SJCRH30 (cell line): ENCODE data around the gene TGIF2. TPM values are rescaled to one million over a fixed set of nuclear protein-coding genes. Genes with fewer than 3 reads are reported as not detected.
A peak's percentile ranks its signal among the peaks of the same experiment; 100 is the strongest.

Experiments
- DNase-seq, 2 experiments: peaks; one replicate each; pipeline ENCODE4 v3.0.0-alpha.2; 2015 to 2020
- H3K27ac ChIP-seq: fragments of 250-450 bp; sonication (Bioruptor Pico); 2 replicates; pipeline ENCODE4 v1.5.1; 2020; ENCODE audit warnings: mild to moderate bottlenecking, moderate library complexity
- H3K27me3 ChIP-seq: fragments of 250-450 bp; sonication (Bioruptor Pico); 2 replicates; pipeline ENCODE4 v1.5.1; 2020; ENCODE audit warnings: mild to moderate bottlenecking, moderate library complexity
- H3K36me3 ChIP-seq: fragments of 250-450 bp; sonication (Bioruptor Pico); 2 replicates; pipeline ENCODE4 v1.5.1; 2020; ENCODE audit warnings: mild to moderate bottlenecking, moderate library complexity
- H3K4me1 ChIP-seq: fragments of 250-450 bp; sonication (Bioruptor Pico); 2 replicates; pipeline ENCODE4 v1.5.1; 2020; ENCODE audit warnings: mild to moderate bottlenecking, moderate library complexity
- H3K4me3 ChIP-seq: fragments of 250-450 bp; sonication (Bioruptor Pico); 2 replicates; pipeline ENCODE4 v1.5.1; 2020; ENCODE audit warnings: mild to moderate bottlenecking, moderate library complexity
- H3K9me3 ChIP-seq: fragments of 250-450 bp; sonication (Bioruptor Pico); replicated peaks from 2 replicates; pipeline ENCODE4 v1.5.1; 2020; ENCODE audit warnings: mild to moderate bottlenecking, moderate library complexity
- total RNA-seq: library from RNA; depleted of rRNA; stranded (reverse); fragments of >200 nt; shearing (Covaris generic); gene quantifications from 2 replicates; pipeline ENCODE4 v1.2.3, GENCODE V29; 2014

Gene TGIF2
- total RNA-seq, 1 experiment from 2014 or later, result 75.5 TPM

DNA sequence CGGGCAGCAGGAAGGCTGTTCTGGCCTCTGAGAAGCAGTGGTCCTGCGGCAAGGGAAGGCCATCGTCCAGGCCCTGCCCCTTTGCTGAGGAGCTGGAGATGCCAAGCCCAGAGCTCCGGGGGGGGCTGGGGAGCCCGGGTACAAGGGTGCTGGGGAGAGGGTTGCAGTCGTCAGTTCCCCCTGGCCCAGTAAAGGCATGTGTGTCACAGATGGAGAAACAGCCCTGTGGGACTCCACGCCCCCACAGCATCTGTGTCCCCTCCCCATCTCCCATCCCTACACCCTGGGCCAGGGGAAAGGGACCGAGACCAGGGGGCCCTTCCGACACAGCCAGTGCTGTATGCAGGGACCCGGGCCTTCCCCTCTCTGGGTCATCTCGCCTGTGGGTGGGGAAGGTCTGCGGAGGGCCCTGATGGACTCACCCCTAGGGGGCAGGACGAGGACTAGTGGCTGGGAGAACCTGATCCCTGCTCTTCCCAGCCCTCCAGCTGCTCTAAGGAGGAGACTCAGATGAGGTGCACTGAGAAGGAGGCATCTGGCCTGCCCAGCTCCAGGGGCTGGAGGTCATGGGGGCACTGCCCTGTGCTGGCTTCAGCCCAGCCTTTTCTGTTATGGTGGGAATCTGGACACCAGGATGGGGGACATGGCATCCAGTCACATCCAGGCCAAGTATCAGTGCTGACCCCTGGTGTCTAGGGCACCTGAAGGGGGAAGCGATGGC, 31.5 kb upstream of the TGIF2 start:
- Histone ChIP-seq H3K4me1 (peaks cover 16% of the 10 kb centered on the region), H3K4me3 (peak overlapping the region; percentile 36), H3K9me3 (no peaks in the 10 kb centered on the region), H3K27me3 (peaks cover 3% of the 10 kb centered on the region; the same call in 1 of the 2 replicates), H3K36me3 (no peaks in the 10 kb centered on the region), H3K27ac (no peak overlapping the region)
- DNase-seq, result peak; percentile 60 to 72

GRCh38 chr20:36542516-36543183, 30.7 kb upstream of the TGIF2 start:
- Histone ChIP-seq H3K9me3 (no peaks in the 10 kb centered on the region), H3K4me3 (no peak overlapping the region), H3K27me3 (no peaks in the 10 kb centered on the region; the same call in 1 of the 2 replicates), H3K27ac (no peak overlapping the region), H3K36me3 (no peaks in the 10 kb centered on the region), H3K4me1 (peaks cover 16% of the 10 kb centered on the region)
- no peak for DNase-seq

DNA sequence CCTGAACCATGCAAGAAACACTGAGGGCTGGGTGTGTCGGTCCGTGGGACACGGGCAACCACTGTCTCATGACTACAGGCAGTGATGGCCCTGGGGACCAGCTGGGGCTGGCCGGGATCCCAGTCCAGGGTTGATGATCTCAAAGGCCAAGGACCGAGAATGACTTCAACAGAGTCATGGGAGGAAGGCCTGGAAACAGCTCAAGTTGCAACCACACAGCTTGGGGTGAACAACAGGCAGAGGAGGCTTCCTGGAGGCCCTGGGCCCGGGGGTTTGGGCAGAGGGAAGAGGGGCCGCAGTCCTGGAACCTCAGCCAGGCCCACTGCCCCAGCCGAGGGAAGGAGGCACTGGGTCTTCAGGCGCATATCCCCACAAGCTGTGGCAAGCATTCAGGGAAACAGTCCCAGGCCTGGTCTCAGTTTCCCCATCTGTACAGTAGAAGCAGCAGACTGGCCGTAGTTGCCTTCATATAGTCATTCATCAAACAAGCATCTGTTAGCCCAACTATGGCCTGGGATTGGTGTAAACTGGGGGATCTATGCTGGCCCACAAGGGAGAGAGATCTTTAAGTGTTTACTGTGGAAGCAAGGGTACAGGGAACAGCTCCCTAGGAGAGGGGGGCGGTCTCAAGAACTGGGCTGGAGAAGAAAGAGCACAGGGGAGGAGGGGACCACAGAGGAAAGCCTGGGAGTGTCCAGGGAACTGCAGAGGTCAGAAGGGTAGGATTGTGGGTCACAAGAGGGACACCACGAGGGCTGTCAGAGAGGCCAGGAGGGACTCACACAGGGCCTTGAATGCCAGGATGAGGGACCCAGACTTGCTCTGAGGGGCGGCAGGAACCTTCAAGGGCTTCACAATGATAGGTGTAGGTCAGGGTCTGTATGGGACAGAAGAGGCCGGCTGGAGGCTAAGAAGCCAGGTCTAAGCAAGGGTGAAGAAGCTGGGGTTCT, 29.9 kb upstream of the TGIF2 start:
- Histone ChIP-seq H3K4me3 (no peak overlapping the region), H3K27me3 (no peaks in the 10 kb centered on the region; the same call in 1 of the 2 replicates), H3K36me3 (no peaks in the 10 kb centered on the region), H3K27ac (no peak overlapping the region), H3K9me3 (no peaks in the 10 kb centered on the region), H3K4me1 (peaks cover 16% of the 10 kb centered on the region)
- peak; percentile 50 to 60 for DNase-seq

DNA sequence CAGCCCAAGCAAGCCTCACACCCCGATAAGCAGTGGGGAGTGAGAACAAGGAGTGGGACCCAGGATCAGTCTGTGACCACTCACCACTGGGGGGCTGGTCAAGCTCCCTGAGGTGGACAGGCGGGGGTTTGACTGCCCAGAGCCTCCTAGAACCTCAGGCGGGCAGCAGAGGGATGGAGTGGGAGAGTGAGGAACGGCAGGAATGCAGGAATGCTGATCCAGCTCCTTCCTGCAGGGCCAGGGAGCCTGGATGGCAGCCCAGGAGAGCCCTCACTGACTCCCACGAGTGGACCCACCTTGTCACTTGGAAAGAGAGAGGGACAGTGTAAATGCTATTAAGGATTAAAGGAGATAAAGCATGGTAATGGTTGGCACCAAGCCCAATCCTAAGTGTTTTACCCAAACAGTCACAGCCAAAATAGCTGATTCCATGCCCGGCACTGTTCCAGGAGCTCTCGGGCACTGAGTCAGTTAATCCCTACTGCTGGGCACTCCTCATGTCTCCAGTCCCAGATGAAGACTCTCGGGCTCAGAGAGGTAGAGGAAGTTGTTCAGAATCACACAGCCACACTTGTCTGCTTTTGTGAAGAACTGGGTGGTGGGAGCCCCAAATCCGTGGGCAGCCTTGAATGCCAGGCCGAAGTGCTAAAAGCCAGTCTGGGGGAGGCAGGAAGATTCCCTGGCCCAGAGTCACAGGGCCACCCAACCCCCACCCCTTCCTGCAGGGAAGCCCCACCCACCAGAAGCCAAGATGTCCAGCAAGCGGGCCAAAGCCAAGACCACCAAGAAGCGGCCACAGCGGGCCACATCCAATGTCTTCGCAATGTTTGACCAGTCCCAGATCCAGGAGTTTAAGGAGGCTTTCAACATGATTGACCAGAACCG, 29.0 kb upstream of the TGIF2 start:
- Histone ChIP-seq H3K27me3 (no peaks in the 10 kb centered on the region; the same call in 1 of the 2 replicates), H3K4me3 (no peak overlapping the region)

DNA sequence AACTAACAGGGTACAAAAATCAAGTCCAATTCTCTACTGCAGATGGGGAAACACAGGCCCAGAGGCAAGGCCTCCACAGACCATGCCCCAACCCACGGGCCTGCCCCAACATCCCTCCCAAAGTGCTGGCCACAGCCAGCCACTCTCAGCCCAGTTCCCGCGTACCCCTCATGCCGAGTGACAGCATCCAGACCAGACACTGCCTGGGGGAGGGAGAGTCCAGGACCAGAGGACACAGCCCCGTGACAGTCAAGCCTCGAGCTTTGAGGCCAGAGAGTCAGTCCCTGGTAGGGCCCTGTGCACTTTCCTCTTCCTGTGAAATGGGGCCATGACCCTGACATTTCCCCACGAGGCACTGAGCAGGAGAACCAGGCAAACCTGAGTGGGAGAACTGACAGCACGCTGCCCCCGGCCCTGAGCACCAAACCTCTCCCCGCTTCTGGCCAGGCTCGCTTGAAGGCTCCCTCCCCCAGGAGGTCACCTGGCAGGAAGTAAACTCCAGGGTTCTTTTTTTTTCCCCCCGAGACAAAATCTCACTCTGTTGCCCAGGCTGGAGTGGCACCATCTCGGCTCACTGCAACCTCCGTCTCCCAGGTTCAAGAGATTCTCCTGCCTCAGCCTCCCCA, 27.2 kb upstream of the TGIF2 start:
- Histone ChIP-seq H3K27ac (no peak overlapping the region), H3K9me3 (no peaks in the 10 kb centered on the region), H3K4me3 (no peak overlapping the region), H3K4me1 (peaks cover 16% of the 10 kb centered on the region), H3K27me3 (no peaks in the 10 kb centered on the region), H3K36me3 (no peaks in the 10 kb centered on the region)
- DNase-seq, result no peak

More for the DNA sequence above, 29.0 kb upstream of the TGIF2 start:
- Histone ChIP-seq H3K36me3 (no peaks in the 10 kb centered on the region), H3K4me1 (peaks cover 16% of the 10 kb centered on the region), H3K27ac (no peak overlapping the region), H3K9me3 (no peaks in the 10 kb centered on the region)
- peak; percentile 46 to 60 for DNase-seq

DNA sequence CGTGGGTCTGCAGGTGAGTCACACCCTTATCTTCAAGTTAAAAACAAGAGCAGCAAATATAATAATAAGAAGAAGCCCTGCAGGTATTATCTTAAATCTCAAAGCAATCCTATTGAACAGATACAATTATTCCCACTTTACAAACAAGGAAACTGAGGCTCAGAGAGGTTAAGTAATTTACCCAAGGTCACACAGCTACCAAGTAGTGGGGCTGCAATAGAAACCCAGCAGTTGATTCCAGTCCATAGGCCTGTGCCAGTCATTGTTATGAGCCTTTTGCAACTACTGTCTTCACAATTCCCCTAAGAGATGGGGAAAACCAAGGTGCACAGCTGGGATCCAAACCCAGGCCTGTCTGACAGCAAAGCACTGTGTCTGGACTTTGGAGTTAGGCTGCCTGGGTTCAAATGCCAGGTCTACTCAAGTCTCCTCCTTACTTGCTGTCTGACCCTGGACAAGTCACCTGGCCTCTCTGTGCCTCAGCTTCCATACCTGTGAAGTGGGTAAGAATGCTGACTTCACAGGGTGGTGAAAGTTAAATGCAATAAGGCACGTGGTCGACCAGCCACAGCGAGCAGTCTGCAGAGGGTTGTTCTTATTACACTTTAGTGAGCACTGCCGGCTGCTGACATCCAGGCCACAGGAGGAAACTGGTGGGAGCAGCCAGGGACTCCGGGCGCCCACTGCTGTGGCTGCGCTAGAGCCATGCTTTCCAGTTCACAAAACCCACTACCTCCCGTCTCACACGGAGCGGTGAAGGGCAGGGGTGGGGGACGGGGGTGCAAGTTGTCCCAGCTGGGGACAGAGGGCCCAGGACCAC, 26.0 kb upstream of the TGIF2 start:
- Histone ChIP-seq H3K9me3 (no peaks in the 10 kb centered on the region), H3K4me3 (no peak overlapping the region), H3K36me3 (no peaks in the 10 kb centered on the region)

GRCh38 chr20:36548006-36548315, 25.4 kb upstream of the TGIF2 start:
- no peak overlapping the region for H3K27ac ChIP-seq
- H3K4me3 ChIP-seq, result no peak overlapping the region
- H3K27me3 ChIP-seq, result no peaks in the 10 kb centered on the region
- H3K36me3 ChIP-seq, result no peaks in the 10 kb centered on the region
- peak; percentile 40 to 41 for DNase-seq
- H3K9me3 ChIP-seq, result no peaks in the 10 kb centered on the region
- H3K4me1 ChIP-seq, result peaks cover 12% of the 10 kb centered on the region

More for the DNA sequence above, 26.0 kb upstream of the TGIF2 start:
- no peaks in the 10 kb centered on the region for H3K27me3 ChIP-seq
- peaks cover 16% of the 10 kb centered on the region for H3K4me1 ChIP-seq
- no peak overlapping the region for H3K27ac ChIP-seq
- no peak for DNase-seq

GRCh38 chr20:36548704-36549627, 24.4 kb upstream of the TGIF2 start:
- no peaks in the 10 kb centered on the region for H3K9me3 ChIP-seq

DNA sequence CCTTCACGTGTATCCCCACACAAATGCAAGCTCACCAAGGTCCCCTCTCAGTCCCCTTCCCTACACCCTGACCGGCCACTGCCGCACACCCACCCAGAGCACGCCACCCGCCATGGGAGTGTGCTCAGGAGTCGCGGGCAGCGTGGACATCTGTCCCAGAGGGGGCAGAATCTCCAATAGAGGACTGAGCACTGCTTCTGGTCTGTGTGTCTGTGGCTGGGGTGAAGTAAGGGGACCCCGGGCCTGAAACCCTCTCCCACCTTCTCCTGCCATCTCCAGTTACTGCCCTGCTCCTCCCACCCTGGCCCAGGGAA, 23.8 kb upstream of the TGIF2 start:
- DNase-seq, result no peak
- Histone ChIP-seq H3K4me1 (no peaks in the 10 kb centered on the region), H3K27me3 (no peaks in the 10 kb centered on the region), H3K4me3 (no peak overlapping the region), H3K9me3 (no peaks in the 10 kb centered on the region), H3K27ac (no peak overlapping the region), H3K36me3 (no peaks in the 10 kb centered on the region)

More at GRCh38 chr20:36548704-36549627, 24.4 kb upstream of the TGIF2 start:
- Histone ChIP-seq H3K4me1 (peaks cover 4% of the 10 kb centered on the region; the same call in 1 of the 2 replicates), H3K27me3 (no peaks in the 10 kb centered on the region), H3K36me3 (no peaks in the 10 kb centered on the region), H3K27ac (no peak overlapping the region), H3K4me3 (no peak overlapping the region)
- no peak for DNase-seq

DNA sequence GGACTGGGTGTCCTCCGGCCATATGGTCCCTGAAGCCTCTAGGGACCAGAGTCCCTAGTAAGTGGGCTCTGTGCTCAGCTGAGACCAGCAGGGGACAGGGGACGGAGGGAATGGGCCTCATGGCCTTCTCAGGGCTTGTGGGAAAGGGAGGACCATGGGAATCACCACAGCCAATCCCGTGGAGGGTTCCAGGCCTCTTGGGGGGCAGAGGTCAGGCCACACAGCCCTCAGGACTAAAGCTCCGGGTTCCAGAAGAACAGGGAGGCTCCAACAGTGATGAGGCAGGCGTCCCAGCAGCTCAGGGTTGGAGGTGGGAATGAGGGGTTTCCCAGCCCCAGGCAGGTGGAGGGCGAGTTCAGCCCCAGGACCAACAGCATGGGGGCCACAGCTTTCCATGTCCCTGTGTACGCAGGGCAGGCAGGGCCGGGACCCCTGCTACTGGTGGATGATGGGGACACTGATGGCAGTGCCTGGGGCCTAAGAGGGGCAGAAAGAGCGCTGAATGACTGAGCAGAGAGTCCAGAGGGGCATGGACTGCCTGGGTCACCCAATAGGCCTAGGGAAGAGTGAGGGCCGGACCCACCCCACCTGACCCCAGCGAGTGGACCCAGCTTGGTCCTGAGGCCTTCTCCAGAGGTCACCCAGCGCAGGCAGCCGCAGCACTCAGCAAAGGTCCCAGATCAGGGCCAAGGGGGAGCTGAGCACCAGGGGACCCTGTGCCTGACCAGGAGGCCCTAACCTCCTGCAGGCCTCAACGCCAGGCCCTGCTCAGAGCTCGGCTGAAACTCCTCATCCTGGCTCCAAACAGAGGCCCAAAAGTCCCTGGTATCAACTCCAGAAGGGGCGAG, 23.2 kb upstream of the TGIF2 start:
- Histone ChIP-seq H3K27me3 (no peaks in the 10 kb centered on the region), H3K4me3 (no peak overlapping the region), H3K4me1 (no peaks in the 10 kb centered on the region), H3K27ac (no peak overlapping the region), H3K36me3 (no peaks in the 10 kb centered on the region), H3K9me3 (no peaks in the 10 kb centered on the region)
- no peak for DNase-seq

DNA sequence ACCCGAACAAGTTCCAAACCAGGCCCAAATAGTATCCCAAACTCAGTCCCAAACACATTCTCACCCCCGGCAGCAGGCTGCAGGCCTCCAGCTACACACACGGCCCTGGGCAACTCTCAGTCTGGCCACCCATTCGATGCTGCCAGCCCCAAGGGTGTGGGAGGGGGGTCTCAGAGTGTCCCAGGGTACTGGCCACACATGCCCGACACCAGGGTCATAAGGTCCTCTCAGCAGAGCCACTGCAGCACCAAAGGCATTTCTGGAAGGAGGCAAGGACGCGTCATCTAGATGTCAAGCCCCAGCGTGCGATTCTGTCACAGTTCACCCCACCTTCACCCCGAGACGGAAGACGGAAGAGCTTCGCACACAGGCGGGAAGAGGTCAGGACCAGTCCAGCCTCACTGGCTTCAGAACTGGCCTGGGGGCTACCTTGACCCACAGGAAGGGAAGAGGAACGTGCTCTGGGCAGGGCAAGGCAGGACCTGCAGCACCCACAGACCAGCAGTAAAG, 22.6 kb upstream of the TGIF2 start:
- no peak overlapping the region for H3K27ac ChIP-seq
- H3K4me3 ChIP-seq, result no peak overlapping the region
- H3K36me3 ChIP-seq, result no peaks in the 10 kb centered on the region
- no peaks in the 10 kb centered on the region for H3K4me1 ChIP-seq
- no peaks in the 10 kb centered on the region for H3K9me3 ChIP-seq
- no peak for DNase-seq
- no peaks in the 10 kb centered on the region for H3K27me3 ChIP-seq
